ENCODE results near the gene PCGF1.

Gene PCGF1

GRCh38 chr2:74514368-74515270, 7.1 kb upstream of the PCGF1 start, which contains the start of gene TLX2:
TLX2 (plus strand) TSS chr2:74514450; CDS start chr2:74514807, 357 bp downstream.
- DNase-seq: peak; percentile 35 to 59

GRCh38 chr2:74513605-74514367, 6.3 kb upstream of the PCGF1 start:
- DNase-seq: peak in 1 of 2 experiments; percentile 49

- DNase-seq: peak; percentile 9 to 51
Measured at GRCh38 chr2:74512744-74513604, 5.5 kb upstream of the PCGF1 start.

DNA sequence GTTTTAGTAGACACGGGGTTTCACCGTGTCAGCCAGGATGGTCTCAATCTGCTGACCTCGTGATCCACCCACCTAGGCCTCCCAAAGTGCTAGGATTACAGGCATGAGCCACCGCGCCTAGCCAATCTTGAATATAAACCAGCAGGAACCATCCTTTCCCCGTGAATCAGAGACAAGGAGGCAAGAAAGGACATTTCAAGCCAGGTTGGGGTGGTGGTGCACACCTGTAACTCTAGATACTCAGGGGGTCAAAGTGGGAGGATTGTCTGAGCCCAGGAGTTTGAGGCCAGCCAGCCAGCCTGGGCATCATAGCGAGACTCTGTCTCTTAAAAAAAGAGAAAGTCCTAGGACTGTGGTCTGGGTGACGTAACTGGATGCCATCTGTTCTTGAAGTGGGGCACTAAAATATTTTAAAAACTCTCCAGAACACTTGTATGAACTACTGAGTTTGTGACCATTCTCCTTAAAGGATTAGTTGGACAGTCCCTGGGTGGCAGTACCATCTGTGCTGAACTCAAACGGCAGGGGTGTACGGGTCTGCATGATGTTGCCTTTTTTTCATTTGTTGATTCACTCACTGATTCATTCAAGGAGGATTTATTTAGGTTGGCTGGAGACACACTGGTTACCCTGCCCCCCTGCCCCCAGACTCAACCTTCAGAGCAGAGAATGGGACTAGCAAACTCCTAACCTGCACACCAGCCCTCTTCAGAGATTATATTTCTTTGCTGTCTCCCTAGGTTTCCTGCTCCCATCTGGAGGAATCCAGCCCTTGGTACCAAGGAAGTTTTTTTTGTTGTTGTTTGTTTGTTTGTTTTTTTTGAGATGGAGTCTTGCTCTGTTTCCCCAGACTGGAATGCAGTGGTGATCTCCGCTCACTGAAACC, 3.9 kb upstream of the PCGF1 start:
- DNase-seq: peak; percentile 85 to 93

GRCh38 chr2:74510272-74510671, 2.8 kb upstream of the PCGF1 start:
- DNase-seq: no peak

- peak; percentile 79 to 83 for DNase-seq
Measured at GRCh38 chr2:74507926-74508520, 528 bp upstream of the PCGF1 start.

DNA sequence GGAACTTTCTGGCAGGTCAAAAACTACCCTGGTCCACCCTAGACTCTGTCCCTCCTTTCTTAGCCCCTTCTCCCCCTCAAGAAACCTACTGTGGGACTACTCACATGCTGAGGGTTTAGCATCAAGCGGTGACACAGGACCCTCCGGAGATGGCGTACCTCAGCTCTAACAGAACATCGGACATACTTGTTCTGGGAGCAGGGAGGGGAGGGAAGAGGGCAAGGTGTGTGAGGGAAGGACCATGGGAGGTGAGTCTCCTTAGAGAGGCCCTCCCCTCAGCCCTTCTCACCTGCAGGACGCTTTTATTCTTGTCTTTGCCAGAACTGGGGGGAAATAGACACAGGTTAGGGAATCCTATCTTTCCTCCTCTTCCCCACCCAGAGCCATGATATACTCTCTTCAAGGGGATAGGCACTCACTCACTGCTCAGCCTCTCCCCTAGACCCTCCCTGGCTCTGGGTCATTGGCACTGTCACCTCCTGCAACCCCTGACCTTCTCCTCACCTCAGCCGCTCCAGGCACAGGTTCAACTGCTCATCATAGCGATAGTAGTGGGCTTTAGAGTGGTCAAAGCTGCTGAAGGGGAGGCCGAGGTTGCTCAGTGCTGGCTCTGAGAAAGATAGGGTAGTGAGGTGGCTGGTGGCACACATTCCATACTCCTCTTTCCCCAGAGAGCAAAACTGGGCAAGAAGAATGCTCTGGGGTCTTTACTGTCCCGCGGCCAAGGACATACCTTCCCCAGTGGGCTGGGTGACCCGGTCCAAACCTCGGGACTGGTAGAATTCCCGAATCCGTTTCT, 1.8 kb downstream of the PCGF1 start:
- DNase-seq: no peak

DNA sequence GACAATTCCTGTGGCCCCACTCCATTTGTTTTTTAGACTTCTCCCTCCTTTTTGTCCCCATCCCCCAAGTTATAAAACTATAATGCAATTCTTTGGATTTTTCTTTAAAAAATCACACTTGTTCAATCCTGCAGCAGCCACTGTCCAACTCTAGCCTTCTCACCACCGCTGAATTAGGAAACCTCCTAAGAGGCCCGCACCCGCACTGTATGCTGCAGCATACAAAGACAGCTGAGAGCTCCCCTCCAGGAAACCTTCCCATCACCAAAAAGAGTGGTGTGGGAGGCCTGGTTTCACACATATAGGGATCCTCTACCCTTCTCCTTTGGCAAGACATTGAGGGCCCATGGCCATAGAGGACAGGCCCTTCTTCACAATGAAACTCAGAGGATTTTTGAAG, 2.9 kb downstream of the PCGF1 start:
- DNase-seq: no peak

DNA sequence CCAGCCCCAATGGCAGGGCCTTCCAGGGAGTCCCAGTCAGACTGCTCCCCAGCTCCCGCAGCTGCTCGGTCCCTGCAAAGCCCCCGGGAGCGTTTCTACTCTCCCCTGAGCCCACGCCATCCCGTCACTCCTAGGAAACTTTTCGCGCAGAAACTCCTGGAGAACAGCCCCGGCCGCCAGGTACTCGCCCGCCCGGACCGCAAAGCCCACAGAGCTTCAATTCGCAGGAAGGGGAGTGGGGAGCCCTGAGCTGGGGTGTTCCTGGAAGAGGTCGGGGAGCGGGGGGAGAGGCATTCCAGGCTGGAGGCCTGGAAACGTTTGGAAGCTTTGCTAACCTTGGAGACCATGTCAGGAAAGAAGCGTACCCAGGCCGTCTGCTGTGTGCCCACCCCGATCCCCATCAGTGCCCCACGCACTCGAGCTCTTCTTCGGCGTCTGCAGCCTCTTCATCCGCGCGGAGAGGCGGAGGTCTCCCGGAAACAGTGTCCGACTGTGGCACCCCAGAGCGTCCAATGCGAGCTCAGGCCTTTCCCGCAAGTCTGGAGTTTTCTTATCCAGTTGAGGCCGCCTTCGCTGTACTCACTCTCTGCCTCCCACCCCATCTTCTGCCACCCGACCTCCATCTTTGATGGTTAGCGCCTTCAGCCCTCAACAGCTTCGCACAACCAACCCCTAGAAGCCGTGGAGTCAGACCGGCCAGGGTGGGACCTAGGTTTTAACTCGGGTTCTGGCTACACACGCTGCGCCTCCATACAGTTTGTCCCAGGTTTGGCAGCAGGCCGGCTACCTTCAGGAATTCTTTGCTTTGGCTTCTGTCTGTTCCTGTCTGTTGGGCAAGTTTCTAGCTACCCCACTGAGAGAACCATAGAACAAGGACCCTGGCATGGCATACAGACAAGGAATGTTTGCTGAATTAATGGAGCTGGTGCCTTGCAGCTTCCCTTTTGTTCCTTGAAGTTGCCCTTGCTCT, 3.7 kb downstream of the PCGF1 start:
- DNase-seq: no peak

DNA sequence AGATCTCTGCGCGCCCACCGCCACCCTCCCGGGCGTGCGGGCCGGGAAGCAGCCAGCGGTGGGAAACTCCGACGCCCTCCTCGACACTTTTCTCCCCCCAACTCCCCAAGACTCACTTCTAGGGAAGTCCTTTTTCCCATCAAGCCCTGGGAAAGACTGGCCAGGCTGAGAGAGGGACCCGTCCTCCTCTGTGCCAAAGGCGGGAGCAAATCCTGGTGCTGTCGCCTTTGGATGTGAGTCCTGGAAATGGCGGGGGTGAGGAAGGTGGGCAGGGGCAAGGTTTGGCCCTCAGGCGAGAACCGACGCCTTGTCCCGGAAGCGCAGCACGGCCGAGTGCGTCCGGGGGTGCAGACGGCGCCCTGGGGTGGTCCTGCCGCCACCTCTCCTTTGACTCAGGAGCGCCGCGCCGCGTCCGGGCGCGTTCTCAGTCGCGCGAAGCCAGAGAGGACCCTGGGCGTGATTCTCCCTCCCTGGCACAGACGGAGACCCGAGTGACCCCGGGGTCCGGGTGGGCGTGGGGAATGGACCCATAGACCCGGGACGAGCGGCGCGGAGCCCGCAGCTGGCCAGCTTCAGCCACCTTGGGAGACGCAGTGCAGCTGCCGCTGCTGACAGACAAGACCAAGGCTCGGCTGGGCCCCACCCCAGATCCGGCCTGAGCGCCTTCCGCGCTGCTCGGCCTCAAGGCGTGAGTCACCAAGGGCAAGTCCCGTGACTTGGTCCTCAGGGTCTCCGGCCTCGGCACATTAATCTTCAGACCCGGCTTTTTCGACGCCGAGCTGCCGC, 4.6 kb downstream of the PCGF1 start:
- DNase-seq: peak; percentile 5 to 19

- DNase-seq: no peak
Measured at GRCh38 chr2:74502147-74502719, 5.3 kb downstream of the PCGF1 start.

GRCh38 chr2:74501335-74502071, 6.0 kb downstream of the PCGF1 start:
- peak in 1 of 2 experiments; percentile 49 for DNase-seq

- no peak for DNase-seq
Measured at GRCh38 chr2:74500578-74500946, 6.9 kb downstream of the PCGF1 start.

DNA sequence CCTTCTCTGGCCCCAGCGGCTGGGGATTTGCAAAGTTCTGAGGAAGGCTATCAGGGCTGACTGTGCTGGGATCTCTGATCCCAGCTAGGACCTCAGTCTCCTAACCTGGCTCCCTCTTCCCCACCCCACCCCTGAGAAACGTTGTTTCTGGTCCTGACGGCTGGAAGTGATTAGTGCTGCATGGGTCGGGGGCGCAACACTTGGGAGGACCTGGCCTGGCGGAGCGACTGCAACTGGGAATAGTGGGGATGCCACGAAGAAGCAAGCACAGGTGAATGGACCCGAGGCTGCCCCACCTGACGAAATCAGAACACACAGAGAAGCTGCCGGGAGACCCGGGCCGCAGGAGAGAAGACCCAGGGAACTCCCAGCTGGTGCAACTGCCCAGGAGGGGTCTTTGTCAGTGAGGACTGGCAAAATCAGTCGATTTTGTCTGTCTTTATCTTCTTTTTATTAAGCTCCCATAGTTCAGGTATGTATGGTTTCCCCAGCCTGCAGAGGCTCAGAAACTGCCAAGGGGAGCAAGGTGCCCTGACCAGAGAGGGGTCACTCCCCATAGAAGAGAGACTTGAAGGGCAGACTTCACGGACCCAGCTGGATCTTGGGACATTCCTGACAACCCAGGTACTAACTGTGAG, 7.4 kb downstream of the PCGF1 start:
- no peak for DNase-seq

GRCh38 chr2:74499267-74499939, 8.1 kb downstream of the PCGF1 start, which contains the start of gene LBX2:
LBX2 (minus strand) TSS chr2:74499603; CDS start chr2:74499537, 66 bp downstream.
- DNase-seq: no peak

Measured in NCI-H524 (cell line).